ENCODE measurements around the gene ARSK.

ARSK gene

DNA sequence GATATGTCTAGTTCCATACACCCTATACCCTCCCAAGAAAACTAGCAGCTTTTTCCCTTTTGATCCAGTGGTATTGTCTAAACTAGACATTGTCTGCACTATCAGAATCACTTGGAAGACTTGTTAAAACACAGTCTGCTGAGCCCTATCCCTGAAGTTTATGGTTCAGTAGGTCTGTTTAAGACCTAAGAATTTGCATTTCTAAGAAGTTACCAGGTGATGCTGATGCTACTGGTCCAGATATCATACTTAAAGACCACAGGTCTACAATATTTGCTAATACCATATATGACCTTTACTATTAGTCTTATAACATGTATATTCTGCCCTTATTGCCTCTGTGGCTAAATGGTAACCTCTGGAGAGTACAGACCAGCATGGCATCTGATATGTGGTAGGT, 23.4 kb upstream of the ARSK start:
- Histone ChIP-seq H3K4me3 (ENCODE audit: low read depth, low read length) (no peak overlapping the region), H3K27me3 (ENCODE audit: insufficient read depth, low read length) (no peaks in the 10 kb centered on the region), H3K79me2 (ENCODE audit: control insufficient read depth, insufficient read depth, low read length, unreplicated experiment) (peaks cover 3% of the 10 kb centered on the region), H3K36me3 (ENCODE audit: insufficient read depth, low read length) (peaks cover 14% of the 10 kb centered on the region), H2AFZ (ENCODE audit: low read length, unreplicated experiment) (no peak overlapping the region), H3K4me1 (ENCODE audit: control insufficient read depth, insufficient read depth, low read length, unreplicated experiment) (peaks cover 10% of the 10 kb centered on the region), H3K27ac (ENCODE audit: low read depth, low read length) (0 out of 2 replicates have a peak overlapping the region, but pooled peaks have one; percentile 45)

GRCh38 chr5:95532415-95532814, 22.5 kb upstream of the ARSK start:
- H3K36me3 ChIP-seq (ENCODE audit: insufficient read depth, low read length) = peaks cover 19% of the 10 kb centered on the region
- H3K27ac ChIP-seq (ENCODE audit: low read depth, low read length) = no peak overlapping the region
- peaks cover 3% of the 10 kb centered on the region for H3K79me2 ChIP-seq (ENCODE audit: control insufficient read depth, insufficient read depth, low read length, unreplicated experiment)
- no peaks in the 10 kb centered on the region for H3K27me3 ChIP-seq (ENCODE audit: insufficient read depth, low read length)
- no peak overlapping the region for H3K4me3 ChIP-seq (ENCODE audit: low read depth, low read length)
- no peak overlapping the region for H2AFZ ChIP-seq (ENCODE audit: low read length, unreplicated experiment)
- peaks cover 10% of the 10 kb centered on the region for H3K4me1 ChIP-seq (ENCODE audit: control insufficient read depth, insufficient read depth, low read length, unreplicated experiment)

- Histone ChIP-seq H3K27ac (ENCODE audit: low read depth, low read length) (no peak overlapping the region), H3K36me3 (ENCODE audit: insufficient read depth, low read length) (peaks cover 12% of the 10 kb centered on the region)
Observed at GRCh38 chr5:95533106-95533505, 21.8 kb upstream of the ARSK start.

DNA sequence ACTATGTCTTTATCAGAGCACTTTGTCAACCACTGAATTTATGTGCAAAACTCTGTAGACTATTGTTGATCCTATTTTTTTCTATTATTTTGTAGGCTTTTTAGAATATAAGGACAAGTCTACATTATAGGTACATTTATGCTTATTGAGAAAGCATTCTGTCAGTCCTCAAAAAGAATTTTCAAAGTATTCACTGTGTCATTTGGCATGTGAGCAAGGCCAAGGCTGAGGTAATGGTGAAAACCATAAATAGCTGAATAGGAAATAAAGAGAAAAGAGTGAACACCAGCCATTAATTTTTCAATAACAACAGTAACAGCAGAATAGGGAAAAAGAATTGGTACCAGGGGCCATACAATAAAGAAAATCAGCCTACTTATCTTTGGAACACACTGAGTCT, 21.1 kb upstream of the ARSK start:
- no peaks in the 10 kb centered on the region for H3K27me3 ChIP-seq (ENCODE audit: insufficient read depth, low read length)
- peaks cover 3% of the 10 kb centered on the region for H3K79me2 ChIP-seq (ENCODE audit: control insufficient read depth, insufficient read depth, low read length, unreplicated experiment)
- H3K4me1 ChIP-seq (ENCODE audit: control insufficient read depth, insufficient read depth, low read length, unreplicated experiment) = peaks cover 10% of the 10 kb centered on the region
- H3K36me3 ChIP-seq (ENCODE audit: insufficient read depth, low read length) = peaks cover 9% of the 10 kb centered on the region
- H3K27ac ChIP-seq (ENCODE audit: low read depth, low read length) = no peak overlapping the region
- no peak overlapping the region for H3K4me3 ChIP-seq (ENCODE audit: low read depth, low read length)
- no peak overlapping the region for H2AFZ ChIP-seq (ENCODE audit: low read length, unreplicated experiment)

More at GRCh38 chr5:95533106-95533505, 21.8 kb upstream of the ARSK start:
- H3K4me1 ChIP-seq (ENCODE audit: control insufficient read depth, insufficient read depth, low read length, unreplicated experiment) = peaks cover 10% of the 10 kb centered on the region
- peaks cover 3% of the 10 kb centered on the region for H3K79me2 ChIP-seq (ENCODE audit: control insufficient read depth, insufficient read depth, low read length, unreplicated experiment)
- no peak overlapping the region for H3K4me3 ChIP-seq (ENCODE audit: low read depth, low read length)
- no peaks in the 10 kb centered on the region for H3K27me3 ChIP-seq (ENCODE audit: insufficient read depth, low read length)
- H2AFZ ChIP-seq (ENCODE audit: low read length, unreplicated experiment) = no peak overlapping the region

- H3K79me2 ChIP-seq (ENCODE audit: control insufficient read depth, insufficient read depth, low read length, unreplicated experiment) = no peaks in the 10 kb centered on the region
- peaks cover 20% of the 10 kb centered on the region for H3K36me3 ChIP-seq (ENCODE audit: insufficient read depth, low read length)
- H3K27ac ChIP-seq (ENCODE audit: low read depth, low read length) = no peak overlapping the region
Observed at GRCh38 chr5:95537501-95537900, 17.4 kb upstream of the ARSK start.

DNA sequence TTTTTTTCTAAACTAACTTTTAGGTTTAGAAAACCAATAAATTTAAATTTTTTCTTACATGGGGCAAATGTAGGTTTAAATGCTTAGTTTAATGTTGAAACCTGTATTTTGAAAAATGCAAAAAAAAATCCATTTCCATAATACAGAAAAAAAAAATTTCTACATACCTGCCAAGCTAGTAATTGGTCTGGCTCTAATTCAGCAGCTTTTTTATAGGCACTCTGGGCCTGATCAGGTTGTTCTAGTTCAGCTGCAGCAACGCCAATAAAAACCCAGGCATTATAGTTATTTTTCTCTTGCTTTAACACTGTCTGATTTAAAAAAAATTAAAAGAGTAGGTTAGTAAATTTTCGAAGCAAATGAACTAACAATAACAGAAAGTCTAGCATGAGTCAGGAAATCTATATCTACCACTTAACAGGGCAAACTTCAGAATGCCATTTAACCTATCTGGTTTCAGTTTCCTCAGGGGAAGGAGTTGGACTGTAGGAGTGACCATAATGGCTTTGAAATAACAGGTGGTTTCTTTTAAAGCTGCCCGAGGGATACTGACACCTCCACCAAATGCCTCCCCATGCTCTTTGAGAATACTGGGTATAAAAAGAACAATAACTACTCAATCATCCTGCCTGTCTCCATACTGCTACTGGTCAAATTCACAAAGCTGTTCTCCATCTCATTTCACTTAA, 11.7 kb upstream of the ARSK start:
- Histone ChIP-seq H2AFZ (ENCODE audit: low read length, unreplicated experiment) (no peak overlapping the region), H3K79me2 (ENCODE audit: control insufficient read depth, insufficient read depth, low read length, unreplicated experiment) (peaks cover 6% of the 10 kb centered on the region), H3K4me1 (ENCODE audit: control insufficient read depth, insufficient read depth, low read length, unreplicated experiment) (no peaks in the 10 kb centered on the region), H3K36me3 (ENCODE audit: insufficient read depth, low read length) (peaks cover 43% of the 10 kb centered on the region), H3K4me3 (ENCODE audit: low read depth, low read length) (no peak overlapping the region), H3K27me3 (ENCODE audit: insufficient read depth, low read length) (no peaks in the 10 kb centered on the region), H3K27ac (ENCODE audit: low read depth, low read length) (no peak overlapping the region)

More at GRCh38 chr5:95537501-95537900, 17.4 kb upstream of the ARSK start:
- no peak overlapping the region for H3K4me3 ChIP-seq (ENCODE audit: low read depth, low read length)
- no peaks in the 10 kb centered on the region for H3K27me3 ChIP-seq (ENCODE audit: insufficient read depth, low read length)
- no peak overlapping the region for H2AFZ ChIP-seq (ENCODE audit: low read length, unreplicated experiment)
- no peaks in the 10 kb centered on the region for H3K4me1 ChIP-seq (ENCODE audit: control insufficient read depth, insufficient read depth, low read length, unreplicated experiment)

- Histone ChIP-seq H3K27me3 (ENCODE audit: insufficient read depth, low read length) (no peaks in the 10 kb centered on the region), H2AFZ (ENCODE audit: low read length, unreplicated experiment) (no peak overlapping the region), H3K36me3 (ENCODE audit: insufficient read depth, low read length) (peaks cover 47% of the 10 kb centered on the region), H3K79me2 (ENCODE audit: control insufficient read depth, insufficient read depth, low read length, unreplicated experiment) (peaks cover 45% of the 10 kb centered on the region), H3K27ac (ENCODE audit: low read depth, low read length) (no peak overlapping the region), H3K4me1 (ENCODE audit: control insufficient read depth, insufficient read depth, low read length, unreplicated experiment) (peaks cover 7% of the 10 kb centered on the region), H3K4me3 (ENCODE audit: low read depth, low read length) (no peak overlapping the region)
Observed at GRCh38 chr5:95549030-95549429, 5.9 kb upstream of the ARSK start.

DNA sequence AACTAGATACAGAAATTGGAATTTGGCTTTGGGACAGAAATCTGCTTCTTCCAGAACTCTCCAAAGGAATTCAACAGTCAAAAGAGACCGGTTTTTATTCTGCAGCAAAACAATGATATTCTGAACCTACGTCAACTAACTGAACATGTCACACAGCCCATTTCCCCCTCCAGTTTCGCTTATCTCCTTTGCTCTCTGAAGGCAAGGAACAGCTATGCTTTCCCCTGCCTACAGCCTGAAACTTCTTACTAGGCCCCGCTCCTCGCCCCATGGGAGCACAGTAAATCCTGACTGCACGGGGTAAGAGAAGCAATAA, 612 bp upstream of the ARSK start:
- peak overlapping the region; percentile 53; the same call in 1 of the 2 replicates for H3K27ac ChIP-seq (ENCODE audit: low read depth, low read length)
- peaks cover 58% of the 10 kb centered on the region for H3K79me2 ChIP-seq (ENCODE audit: control insufficient read depth, insufficient read depth, low read length, unreplicated experiment)
- peaks cover 12% of the 10 kb centered on the region; the same call in 1 of the 2 replicates for H3K36me3 ChIP-seq (ENCODE audit: insufficient read depth, low read length)
- H3K27me3 ChIP-seq (ENCODE audit: insufficient read depth, low read length) = no peaks in the 10 kb centered on the region
- peak overlapping the region; percentile 84 for H3K4me3 ChIP-seq (ENCODE audit: low read depth, low read length)
- peak overlapping the region; percentile 58 for H2AFZ ChIP-seq (ENCODE audit: low read length, unreplicated experiment)
- peaks cover 7% of the 10 kb centered on the region for H3K4me1 ChIP-seq (ENCODE audit: control insufficient read depth, insufficient read depth, low read length, unreplicated experiment)

GRCh38 chr5:95555553-95555952, 652 bp downstream of the ARSK start:
- peak overlapping the region; percentile 97 for H2AFZ ChIP-seq (ENCODE audit: low read length, unreplicated experiment)

DNA sequence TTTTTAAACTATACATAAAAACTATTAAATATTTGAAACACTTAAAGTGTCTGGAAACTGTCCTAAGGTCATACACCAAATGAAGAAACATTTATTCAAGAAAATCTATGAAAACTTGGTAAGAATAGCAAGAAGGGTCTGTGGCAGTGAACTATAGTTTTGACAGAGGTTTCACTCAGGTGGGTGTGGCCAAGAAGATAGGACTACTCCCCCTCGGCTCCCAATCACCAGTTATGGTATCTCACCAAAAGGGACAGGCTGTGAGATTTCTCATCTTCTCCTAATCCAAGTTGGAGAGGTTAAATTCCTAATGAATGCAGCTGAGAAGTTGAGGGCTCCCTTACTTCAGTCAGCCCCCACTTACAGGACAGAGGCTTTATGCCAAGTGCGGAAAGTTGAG, 2.9 kb downstream of the ARSK start:
- Histone ChIP-seq H3K36me3 (ENCODE audit: insufficient read depth, low read length) (0 out of 2 replicates have a peak, but pooled peaks cover 2% of the 10 kb centered on the region), H3K79me2 (ENCODE audit: control insufficient read depth, insufficient read depth, low read length, unreplicated experiment) (peaks cover 35% of the 10 kb centered on the region), H3K27ac (ENCODE audit: low read depth, low read length) (no peak overlapping the region), H3K4me1 (ENCODE audit: control insufficient read depth, insufficient read depth, low read length, unreplicated experiment) (no peaks in the 10 kb centered on the region), H3K27me3 (ENCODE audit: insufficient read depth, low read length) (no peaks in the 10 kb centered on the region), H2AFZ (ENCODE audit: low read length, unreplicated experiment) (no peak overlapping the region), H3K4me3 (ENCODE audit: low read depth, low read length) (no peak overlapping the region)

More at GRCh38 chr5:95555553-95555952, 652 bp downstream of the ARSK start:
- H3K36me3 ChIP-seq (ENCODE audit: insufficient read depth, low read length) = peaks cover 10% of the 10 kb centered on the region; the same call in 1 of the 2 replicates
- H3K27ac ChIP-seq (ENCODE audit: low read depth, low read length) = peak overlapping the region; percentile 53
- peaks cover 7% of the 10 kb centered on the region for H3K4me1 ChIP-seq (ENCODE audit: control insufficient read depth, insufficient read depth, low read length, unreplicated experiment)
- H3K79me2 ChIP-seq (ENCODE audit: control insufficient read depth, insufficient read depth, low read length, unreplicated experiment) = peaks cover 55% of the 10 kb centered on the region
- peak overlapping the region; percentile 84 for H3K4me3 ChIP-seq (ENCODE audit: low read depth, low read length)
- H3K27me3 ChIP-seq (ENCODE audit: insufficient read depth, low read length) = no peaks in the 10 kb centered on the region

GRCh38 chr5:95562282-95562681, 7.4 kb downstream of the ARSK start:
- Histone ChIP-seq H3K79me2 (ENCODE audit: control insufficient read depth, insufficient read depth, low read length, unreplicated experiment) (no peaks in the 10 kb centered on the region), H3K36me3 (ENCODE audit: insufficient read depth, low read length) (no peaks in the 10 kb centered on the region), H3K27ac (ENCODE audit: low read depth, low read length) (no peak overlapping the region), H3K27me3 (ENCODE audit: insufficient read depth, low read length) (no peaks in the 10 kb centered on the region), H3K4me1 (ENCODE audit: control insufficient read depth, insufficient read depth, low read length, unreplicated experiment) (peaks cover 8% of the 10 kb centered on the region), H2AFZ (ENCODE audit: low read length, unreplicated experiment) (no peak overlapping the region), H3K4me3 (ENCODE audit: low read depth, low read length) (no peak overlapping the region)

Data from ACC112 (cell line).